Ascending aorta (tissue), 2 donors: ENCODE data around the gene GH1. TPM values are rescaled to one million over a fixed set of nuclear protein-coding genes. Genes with fewer than 3 reads are reported as not detected.

ENCODE experiments used
- DNase-seq, 2 donors: peaks; one replicate each; pipeline ENCODE4 v3.0.0-alpha.2; 2019; ENCODE audit warnings: low spot score in 2 of 2
- H3K27ac ChIP-seq, 2 donors: fragments of 200-600 bp; sonication (generic); one replicate each; pipeline ENCODE4 v1.5.1; 2016 to 2017; ENCODE audit warnings: mild to moderate bottlenecking in 1 of 2
- H3K27me3 ChIP-seq: fragments of 200-600 bp; sonication (generic); one replicate; pipeline ENCODE4 v1.5.1; 2017
- H3K36me3 ChIP-seq, 2 donors: fragments of 200-600 bp; sonication (generic); one replicate each; pipeline ENCODE4 v1.5.1; 2016
- H3K4me1 ChIP-seq, 2 donors: fragments of 200-600 bp; sonication (generic); one replicate each; pipeline ENCODE4 v1.5.1; 2016 to 2017; ENCODE audit warnings: mild to moderate bottlenecking in 1 of 2
- H3K4me3 ChIP-seq, 2 donors: fragments of 200-600 bp; sonication (generic); one replicate each; pipeline ENCODE4 v1.5.1; 2016 to 2017; ENCODE audit warnings: mild to moderate bottlenecking in 1 of 2
- H3K9me3 ChIP-seq, 2 donors: fragments of 200-600 bp; sonication (generic); one replicate each; pipeline ENCODE4 v1.5.1; 2016
- CTCF ChIP-seq, 3 experiments: fragments of 200-600 bp in 2 of 3; fragments of 450-650 bp in 1 of 3; sonication (generic) in 2 of 3; IDR thresholded peaks; one replicate each; pipeline ENCODE4 v1.5.1; 2016 to 2019; ENCODE audit warnings: antibody characterized with exemption in 3 of 3, mild to moderate bottlenecking in 1 of 3, moderate library complexity in 1 of 3
- intact Hi-C: fragments of 100-400 bp; cut with DNase I; formaldehyde crosslinking; loops from one replicate; pipeline ENCODE4 v1.15.1; 2023
- total RNA-seq: library from RNA; depleted of rRNA; stranded (reverse); fragments of >200 nt; gene quantifications from one replicate; pipeline ENCODE4 v1.1.0, GENCODE V29; 2016

The GH1 gene
- total RNA-seq, 1 donor from 2014 or later, result not detected

- intact Hi-C loops, result no loop called here
- H3K27me3 ChIP-seq, result no peaks in the 10 kb centered on the region
- H3K27ac ChIP-seq, result no peak overlapping the region
- no peaks in the 10 kb centered on the region for H3K9me3 ChIP-seq
- H3K4me1 ChIP-seq, result no peaks in the 10 kb centered on the region
- no peaks in the 10 kb centered on the region for H3K36me3 ChIP-seq
- no peak for TF ChIP-seq CTCF (IDR thresholded peaks at IDR 0.05)
- no peak overlapping the region for H3K4me3 ChIP-seq
- no peak for DNase-seq
Observed at GRCh38 chr17:63954402-63955063, 35.9 kb upstream of the GH1 start.

DNA sequence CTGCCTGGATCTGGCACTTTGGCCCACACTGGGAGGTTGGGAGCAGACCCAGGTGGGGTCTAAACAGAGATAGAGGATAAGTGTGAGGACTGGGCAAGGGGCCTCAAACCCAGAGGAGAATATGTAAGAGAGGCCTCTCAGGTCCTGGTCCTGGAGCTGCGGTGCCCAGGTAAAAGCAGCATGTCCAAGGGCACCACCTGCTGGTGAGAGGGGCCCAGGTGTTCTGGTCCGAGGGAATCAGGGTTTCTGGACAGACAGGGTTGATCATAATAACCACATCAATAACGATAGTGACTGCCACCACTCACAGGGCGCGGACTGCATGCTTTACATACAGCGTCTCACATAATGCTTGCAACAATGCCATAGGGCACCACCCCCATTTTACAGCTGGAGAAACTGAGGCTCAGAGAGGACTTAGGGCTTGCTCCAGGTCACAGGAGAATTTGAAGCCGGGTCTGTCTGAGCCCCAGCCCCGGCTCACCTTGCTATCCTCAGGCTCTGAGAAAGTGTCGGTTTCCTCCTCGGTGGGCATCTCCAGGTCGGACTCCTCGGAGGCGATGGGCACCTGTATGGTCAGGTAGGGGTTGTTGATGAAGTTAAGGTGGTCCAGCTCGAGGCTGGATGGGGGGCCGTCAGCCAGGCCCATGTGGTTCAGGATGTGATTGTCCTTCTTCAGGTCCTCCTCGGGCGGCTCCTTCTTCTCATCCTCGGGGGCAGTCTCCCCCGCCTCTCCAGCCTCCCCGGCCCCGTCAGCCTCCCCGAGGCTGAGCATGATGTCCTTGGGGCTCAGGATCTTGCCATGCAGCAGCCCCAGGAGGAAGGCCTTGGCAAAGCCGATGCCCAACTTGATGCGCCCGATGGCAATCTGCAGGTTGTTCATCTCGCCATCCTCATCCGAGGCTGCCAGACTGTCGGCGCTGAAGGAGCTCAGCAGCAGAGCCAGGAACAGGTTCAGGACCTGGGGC is 32.6 kb upstream of the GH1 start:
- no peak overlapping the region for H3K27ac ChIP-seq
- no peaks in the 10 kb centered on the region for H3K9me3 ChIP-seq
- intact Hi-C loops, result no loop called here
- DNase-seq, result no peak
- no peaks in the 10 kb centered on the region for H3K36me3 ChIP-seq
- H3K4me1 ChIP-seq, result no peaks in the 10 kb centered on the region
- no peaks in the 10 kb centered on the region for H3K27me3 ChIP-seq
- no peak for TF ChIP-seq CTCF (IDR thresholded peaks at IDR 0.05)
- no peak overlapping the region for H3K4me3 ChIP-seq

- intact Hi-C loops, result no loop called here
- H3K27ac ChIP-seq, result no peak overlapping the region
- no peaks in the 10 kb centered on the region for H3K9me3 ChIP-seq
- no peaks in the 10 kb centered on the region for H3K36me3 ChIP-seq
- TF ChIP-seq CTCF (IDR thresholded peaks at IDR 0.05), result no peak
- no peaks in the 10 kb centered on the region for H3K27me3 ChIP-seq
- no peaks in the 10 kb centered on the region for H3K4me1 ChIP-seq
- no peak for DNase-seq
- no peak overlapping the region for H3K4me3 ChIP-seq
Observed at GRCh38 chr17:63949576-63950250, 31.1 kb upstream of the GH1 start.

GRCh38 chr17:63948521-63948920 is 29.9 kb upstream of the GH1 start:
- Histone ChIP-seq H3K27me3 (no peaks in the 10 kb centered on the region), H3K4me1 (no peaks in the 10 kb centered on the region), H3K27ac (no peak overlapping the region), H3K9me3 (no peaks in the 10 kb centered on the region), H3K36me3 (no peaks in the 10 kb centered on the region), H3K4me3 (no peak overlapping the region)
- DNase-seq, result no peak
- no peak for TF ChIP-seq CTCF (IDR thresholded peaks at IDR 0.05)
- intact Hi-C loops, result no loop called here

DNA sequence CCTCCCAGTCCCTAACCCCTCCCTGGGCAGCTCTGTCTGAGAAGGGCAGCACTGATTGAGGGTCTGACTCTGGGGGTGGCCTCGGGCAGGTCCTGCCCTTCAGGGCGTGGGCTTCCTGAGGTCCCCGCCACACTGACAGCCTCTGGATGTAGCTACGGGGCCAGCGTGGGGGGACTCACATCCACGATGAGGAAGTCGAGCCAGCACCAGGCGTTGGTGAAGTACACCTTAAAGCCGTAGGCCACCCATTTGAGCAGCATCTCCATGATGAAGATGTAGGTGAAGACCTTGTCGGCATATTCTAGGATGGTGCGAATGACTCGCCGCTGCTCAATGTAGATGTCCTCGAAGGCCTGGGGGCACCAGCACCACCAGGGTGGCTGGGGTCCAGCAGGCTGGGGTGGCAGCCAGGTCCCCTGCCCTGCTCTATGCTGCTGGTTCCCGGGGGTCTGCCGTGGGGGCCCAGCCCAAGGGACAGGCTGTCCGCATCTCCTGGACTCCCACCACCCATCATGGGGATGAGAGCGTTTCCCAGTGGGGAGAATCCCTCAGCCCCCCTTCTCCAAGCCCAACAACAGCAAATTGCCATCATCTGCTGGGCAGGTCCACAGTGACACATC is 29.2 kb upstream of the GH1 start:
- H3K27me3 ChIP-seq, result no peaks in the 10 kb centered on the region
- intact Hi-C loops, result no loop called here

More for the DNA sequence above, 29.2 kb upstream of the GH1 start:
- Histone ChIP-seq H3K36me3 (no peaks in the 10 kb centered on the region), H3K4me1 (no peaks in the 10 kb centered on the region), H3K9me3 (no peaks in the 10 kb centered on the region), H3K4me3 (no peak overlapping the region), H3K27ac (no peak overlapping the region)
- DNase-seq, result no peak
- no peak for TF ChIP-seq CTCF (IDR thresholded peaks at IDR 0.05)
